NCI-H187 treated with DMSO at 0.1 percent for 48 hours (cell line): ENCODE results near the gene NUTF2.
A peak's percentile ranks its signal among the peaks of the same experiment; 100 is the strongest.
"Not testable (repeated sequence)": the region's sequence is repeated elsewhere in the genome, so short reads cannot be mapped to it uniquely, and the experiment has no call there.

Source experiments
- DNase-seq: peaks from one replicate; lab custom pipeline; 2025; lab: John Stamatoyannopoulos, UW

The NUTF2 gene

DNA sequence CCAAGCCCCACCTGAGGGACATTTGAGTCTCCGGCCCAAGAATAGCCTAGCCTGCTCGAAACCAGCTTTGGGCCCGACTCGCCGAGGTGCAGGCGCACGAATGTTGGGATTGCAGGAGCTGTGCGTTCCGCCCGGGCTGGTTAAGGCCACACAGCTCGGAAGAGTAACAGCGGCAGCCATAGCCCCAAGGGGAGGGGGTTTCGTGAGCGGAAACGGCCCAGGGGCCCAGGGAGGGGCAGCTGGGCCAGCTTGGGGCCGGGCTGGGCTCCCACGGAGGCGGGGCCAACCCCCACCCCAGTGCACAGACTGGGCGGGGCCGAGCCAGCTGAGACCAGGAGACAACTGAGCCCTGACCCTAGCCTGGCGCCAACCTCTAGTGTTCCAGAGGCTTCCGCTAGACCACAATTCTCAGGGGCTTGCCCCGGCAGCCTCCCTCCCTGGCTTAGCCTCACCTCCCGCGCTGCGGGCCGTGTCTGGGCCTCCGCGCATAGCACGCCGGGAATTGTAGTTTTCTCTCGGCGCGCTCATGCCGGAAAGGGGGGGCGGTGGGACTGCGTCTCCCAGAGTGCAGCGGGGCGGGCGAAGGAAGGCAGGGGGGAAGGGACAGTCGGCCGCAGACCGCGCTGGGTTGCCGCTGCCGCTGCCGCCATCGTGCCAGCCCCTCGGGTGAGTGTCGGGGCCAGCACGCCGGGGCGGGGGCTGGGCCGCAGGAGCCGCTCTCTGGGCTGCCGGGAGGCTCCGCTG, at the start of gene NUTF2:
Gene NUTF2, plus strand, starts transcription at position 614 of the 744 bp plus-strand sequence. CDS start 18,198 bp downstream, outside the sequence.
- DNase-seq = peak; percentile 45

DNA sequence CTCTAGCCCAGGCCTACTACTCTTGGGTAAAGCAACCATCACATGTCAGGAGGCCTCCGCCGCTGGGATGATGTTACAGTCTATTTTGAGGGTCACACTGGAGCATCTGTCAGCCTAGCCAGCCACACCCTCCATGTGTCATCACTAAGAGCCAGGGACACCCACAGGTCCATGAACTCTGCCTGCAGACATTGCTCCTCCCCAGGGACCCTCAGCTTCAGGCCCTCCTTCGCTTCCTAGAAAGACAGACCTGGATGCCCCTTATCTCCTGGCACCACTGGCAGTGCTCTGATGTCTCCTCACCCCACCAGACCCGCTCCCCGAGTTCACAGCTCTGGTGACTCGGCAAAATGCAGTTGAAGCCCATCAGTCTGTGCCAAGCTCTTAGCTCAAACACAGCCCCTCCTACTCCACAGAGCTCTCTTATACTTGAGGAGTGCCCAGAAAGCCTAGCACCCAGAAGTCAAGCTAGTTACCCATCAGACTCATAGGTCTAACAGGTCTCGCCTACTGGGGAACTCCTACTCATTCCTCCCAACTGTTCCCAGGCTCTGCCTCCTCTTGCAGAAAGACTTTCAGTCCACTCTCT, 46.3 kb upstream of the NUTF2 start:
- no peak for DNase-seq

DNA sequence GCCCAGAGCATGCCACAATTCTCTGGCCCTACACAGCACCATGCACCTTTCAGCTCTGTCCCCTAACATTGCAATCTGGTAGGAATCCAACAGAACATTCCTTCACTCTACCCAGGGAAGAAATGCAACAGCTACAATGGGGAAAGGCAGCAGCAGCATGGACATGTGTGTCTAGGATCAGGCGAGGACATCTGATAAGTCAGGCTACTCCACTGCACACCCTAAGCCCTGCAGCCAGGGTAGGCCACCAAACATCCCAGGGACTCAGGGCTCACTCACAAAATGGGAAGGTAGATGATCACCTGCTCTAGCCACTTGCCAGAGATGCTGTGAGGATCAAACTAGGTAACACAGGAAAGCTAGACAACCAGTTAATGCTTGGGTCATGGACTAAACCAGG, 45.5 kb upstream of the NUTF2 start:
- DNase-seq = no peak

DNA sequence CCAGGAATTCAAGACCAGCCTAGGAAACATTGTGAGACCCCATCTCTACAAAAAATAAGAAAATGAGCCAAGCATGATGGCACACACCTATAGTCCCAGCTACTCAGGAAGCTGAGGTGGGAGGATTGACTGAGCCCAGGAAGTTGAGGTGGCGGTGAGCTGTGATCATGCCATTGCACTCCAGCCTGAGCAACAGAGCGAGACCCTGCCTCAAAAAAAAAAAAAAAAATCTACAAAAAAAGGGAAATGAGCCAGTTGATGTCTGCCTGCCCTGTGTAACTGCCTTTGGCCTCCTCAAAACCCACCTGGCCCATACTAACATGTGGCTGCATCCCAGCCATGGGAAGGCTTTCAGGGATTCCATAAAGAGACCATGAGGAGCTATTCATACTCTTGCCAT, 44.9 kb upstream of the NUTF2 start:
- DNase-seq = no peak

DNA sequence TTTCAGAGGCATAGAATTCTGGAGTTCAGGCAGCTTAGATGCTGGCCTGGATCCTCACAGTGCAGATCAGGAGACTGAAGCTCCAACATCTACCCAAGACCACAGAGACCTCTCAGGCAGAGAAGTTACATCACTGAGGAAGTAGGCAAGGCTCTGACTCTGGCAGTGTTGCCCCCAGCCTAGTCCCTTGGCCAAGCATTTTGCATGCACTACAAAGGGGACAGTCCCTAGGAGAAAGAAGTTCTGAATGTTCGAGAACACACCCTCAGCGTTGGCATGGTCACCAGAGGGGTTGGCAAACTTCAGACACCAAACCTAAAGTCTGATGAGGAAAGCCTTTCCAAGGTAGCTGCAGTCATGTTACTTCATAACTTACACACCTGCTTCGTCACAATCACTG, 42.8 kb upstream of the NUTF2 start:
- no peak for DNase-seq

DNA sequence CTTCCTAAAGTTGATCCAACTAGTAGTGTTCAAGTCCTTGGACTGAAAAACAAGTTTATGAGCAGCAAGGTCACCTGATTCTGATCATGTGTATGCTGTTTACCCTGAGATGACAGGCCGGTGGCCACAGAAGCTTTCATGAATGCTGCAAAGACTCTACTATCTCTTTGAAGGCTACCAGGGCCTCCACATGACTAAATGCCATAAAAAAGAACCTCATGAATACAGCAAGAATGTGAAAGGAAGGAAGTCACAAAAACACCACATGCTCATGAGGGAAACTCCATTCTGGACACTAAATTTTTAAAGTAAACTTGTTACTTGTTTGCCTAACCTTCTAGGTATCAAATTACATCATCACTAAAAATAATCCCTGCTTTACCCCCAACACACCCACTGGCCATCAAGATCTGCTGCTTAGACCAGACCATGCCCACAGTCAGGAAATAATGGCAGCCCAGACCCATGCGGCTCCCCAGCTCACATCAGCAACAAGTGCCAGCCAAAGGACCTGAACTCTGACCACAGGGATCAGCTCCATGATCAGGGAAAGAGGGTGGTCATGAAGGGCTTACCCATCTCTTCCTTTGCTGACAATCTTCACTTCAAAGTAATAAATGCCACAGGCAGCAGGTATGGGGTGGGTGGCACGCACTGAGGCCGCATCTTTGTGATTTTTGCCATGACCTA, 41.7 kb upstream of the NUTF2 start:
- DNase-seq = no peak

DNA sequence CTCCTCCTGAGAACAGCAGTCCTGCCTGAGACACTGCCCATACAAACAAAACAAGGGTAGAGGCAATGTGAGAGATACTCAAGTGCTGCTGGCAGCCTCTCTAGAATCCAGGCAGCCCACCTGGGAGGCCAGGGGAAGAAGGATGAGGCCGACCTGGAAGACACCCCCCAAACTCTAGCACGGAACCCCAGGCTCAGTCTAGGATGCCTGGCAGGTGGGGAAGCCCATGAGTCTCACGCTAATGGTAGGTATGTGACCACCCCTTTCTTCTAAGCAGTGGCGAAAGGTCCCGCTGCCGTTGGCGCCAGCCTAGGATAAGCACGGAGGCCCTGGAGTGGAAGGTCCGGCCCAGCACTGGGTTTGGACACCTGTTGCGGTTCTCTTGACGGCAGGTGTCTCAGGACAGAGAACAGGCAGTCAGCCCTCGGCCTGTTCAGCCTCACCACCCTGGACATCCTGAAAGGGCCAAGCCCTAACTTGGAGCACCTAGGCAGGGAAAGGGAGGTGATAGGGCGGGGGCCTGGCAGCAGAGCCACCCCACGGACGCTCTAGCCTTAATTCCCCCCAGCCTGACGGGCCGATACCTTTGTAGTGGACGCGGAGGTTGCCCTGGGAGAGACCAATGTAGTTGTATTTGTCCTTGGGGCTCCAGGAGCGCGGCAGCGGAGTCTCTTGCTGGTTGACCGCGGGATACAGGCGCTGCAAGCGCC, 40.9 kb upstream of the NUTF2 start:
- no peak for DNase-seq

DNA sequence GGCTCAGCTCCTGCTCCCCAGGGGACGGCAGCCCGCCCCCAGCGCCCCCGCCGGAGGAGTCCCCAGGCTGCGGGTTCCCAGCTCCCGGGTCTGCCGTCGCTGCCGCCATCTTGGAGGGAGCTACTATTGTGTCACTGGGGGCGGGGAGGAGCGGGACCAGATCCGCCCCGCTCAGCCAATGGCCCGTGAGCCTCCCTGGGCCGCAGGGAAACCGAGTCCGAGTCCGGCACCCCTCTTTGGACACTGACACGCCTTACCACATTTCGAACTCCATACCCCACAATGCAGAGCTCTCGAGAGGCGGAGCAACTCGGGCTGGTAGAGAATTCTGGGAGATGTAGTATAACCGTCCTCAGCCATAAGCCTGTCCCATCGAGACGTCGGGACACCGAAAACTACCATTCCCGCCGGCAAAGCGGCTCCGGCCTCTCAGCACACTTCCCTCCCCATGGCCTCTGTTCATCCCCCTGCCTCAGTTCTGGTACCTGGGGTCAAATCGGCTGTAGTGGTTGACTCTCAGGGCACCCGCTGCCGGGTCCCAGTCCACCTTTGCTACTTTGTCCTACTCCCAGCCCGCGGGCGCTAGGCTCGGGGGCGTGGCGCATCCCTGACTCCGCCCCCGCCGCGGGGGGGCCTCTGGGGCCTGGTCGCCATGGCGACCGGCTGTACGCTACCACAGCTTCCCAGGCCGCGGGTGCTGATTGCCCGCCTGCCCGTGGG, 40.1 kb upstream of the NUTF2 start, which contains the start of the genes RANBP10 and TSNAXIP1:
Gene RANBP10, minus strand, starts transcription at position 133 of the 720 bp plus-strand sequence. Its CDS starts 24 bp downstream, at position 109.
Gene TSNAXIP1, plus strand, starts transcription at position 462 of the 720 bp plus-strand sequence. CDS start 261 bp downstream, outside the sequence.
- DNase-seq = peak; percentile 79

DNA sequence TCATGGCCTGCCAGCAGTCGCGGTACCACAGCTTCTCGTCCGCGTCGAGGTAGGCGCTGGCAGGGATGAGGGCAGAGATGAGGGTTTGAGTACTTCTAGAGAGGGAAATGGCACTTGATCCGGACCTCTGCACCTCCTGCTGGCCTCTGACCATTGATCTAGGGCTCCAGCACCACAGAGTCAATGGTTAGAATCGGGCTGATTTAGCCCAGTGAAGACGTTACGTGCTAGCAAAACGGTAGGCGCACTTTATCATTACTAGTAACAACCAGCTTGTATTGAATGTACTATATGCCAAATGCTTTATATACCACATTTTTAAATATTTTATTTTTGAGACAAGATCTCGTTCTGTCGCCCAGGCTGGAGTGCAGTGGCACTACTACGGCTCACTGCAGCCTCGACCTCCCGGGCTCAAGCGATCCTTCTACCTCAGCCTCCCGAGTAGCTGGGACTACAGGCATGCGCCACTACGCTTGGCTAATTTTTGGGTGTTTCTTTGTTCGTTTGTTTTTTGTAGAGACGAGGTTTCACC, 39.5 kb upstream of the NUTF2 start:
- DNase-seq = no peak

DNA sequence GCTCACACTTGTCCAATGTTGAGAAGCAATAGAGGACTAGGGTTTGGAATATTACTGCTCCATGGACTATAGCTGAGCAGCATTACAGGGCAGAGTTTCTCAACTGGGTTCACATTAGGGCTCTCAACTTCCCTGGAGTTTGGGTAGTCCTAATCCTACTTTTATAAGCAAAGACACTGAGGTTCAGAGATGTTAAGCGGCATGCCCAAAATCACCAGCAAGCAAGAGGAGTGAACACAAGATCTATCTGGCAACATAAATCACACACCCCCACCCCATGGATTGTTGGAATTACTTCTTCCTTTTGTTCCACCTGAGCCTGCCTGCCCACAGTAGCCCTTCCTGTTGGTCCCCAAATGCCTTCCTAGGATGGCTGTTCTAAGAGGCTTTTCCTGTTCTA, 34.8 kb upstream of the NUTF2 start:
- DNase-seq = no peak

DNA sequence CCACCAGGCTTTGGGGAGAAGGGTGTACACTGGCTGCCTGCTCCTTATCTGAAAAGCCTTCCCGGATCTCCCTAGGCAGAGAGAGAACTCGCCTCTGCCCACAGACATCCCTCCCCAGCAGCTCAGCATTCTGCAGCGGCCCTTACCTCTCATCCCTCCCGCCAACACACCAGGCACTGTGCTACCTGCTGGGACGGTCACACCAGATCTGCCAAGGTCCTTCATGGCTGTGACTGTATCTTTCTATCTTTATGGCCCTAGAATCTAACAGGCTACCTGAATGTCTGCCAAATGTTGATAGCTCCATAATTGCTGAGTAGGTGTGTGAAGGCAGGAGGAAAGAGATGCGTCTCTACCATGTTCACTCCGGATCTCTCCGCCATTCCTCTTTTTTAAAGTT, 32.2 kb upstream of the NUTF2 start:
- no peak for DNase-seq

DNA sequence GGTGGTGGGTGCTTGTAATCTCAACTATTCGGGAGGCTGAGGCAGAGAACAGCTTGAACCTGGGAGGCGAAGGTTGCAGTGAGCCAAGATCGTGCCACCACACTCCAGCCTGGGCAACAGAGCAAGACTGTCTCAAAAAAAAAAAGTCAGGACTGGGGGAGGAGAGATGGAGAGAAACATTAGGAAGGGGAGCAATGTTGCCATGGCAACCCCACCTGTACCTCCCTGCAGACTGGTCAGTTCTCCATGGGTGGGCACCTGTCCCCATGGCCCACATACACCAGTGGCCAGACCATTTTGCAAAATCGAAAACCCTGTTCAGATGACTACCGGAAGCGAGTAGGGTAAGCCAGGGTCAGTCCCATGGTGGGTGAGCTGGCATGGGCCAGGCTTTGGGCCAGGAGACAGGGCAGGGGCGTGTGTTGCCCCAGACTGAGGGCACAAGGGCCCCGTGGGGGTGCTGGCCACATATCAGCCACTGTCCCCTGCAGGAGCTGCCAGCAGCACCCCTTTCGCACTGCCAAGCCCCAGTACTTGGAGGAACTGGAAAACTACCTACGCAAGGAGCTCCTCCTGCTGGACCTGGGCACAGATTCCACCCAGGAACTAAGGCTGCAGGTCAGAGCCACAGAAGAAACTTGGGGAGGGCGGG, 26.0 kb upstream of the NUTF2 start:
- DNase-seq = no peak

DNA sequence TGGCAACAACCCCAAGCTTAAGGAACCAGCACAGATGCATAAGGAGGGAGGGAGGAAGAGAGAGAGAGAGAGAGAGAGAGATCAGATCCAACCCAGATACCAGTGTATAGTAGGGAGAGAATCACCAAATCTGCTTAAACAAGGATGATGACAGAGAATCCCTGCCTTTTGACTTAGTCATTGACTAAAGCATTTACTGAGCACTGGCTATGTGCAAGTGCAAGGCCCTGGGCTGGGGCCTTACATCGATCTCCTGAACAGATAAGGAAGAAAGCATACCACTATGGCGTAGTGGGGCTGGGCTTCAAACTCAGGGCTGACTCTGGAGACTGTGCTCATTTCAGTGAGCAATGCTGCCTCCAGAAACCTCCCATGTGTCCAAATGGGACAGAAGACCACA, 24.2 kb upstream of the NUTF2 start:
- no peak for DNase-seq

DNA sequence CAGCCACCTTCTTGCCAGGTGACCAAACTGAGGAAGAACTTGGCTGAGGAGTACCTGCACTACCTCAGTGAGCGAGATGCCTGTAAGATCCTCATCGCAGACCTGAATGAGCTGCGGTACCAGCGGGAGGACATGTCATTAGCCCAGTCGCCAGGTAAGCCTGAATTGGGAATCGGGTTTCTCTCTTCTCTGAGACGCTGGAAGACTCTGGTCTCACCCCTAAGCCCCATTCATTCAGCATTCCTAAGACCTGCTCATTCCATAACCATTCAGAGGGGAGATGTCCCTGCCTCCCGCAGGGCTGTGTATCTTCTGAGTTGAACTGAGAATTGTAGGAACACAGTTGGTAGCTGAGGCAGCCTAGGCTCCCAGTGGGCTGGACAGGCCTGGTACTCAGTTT, 21.6 kb upstream of the NUTF2 start:
- no peak for DNase-seq

DNA sequence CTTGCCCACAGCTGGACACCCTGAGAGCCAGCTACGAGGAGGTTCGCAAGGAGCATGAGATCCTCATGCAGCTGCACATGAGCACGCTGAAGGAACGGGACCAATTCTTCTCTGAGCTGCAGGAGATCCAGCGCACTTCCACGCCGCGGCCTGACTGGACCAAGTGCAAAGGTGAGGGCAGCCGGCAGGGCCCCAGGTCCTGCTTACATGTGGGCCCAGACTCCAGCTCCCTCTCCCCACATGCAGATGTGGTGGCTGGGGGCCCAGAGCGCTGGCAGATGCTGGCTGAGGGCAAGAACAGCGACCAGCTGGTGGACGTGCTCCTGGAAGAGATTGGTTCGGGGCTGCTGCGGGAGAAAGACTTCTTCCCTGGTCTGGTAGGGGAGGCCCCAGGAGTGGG, 20.8 kb upstream of the NUTF2 start:
- DNase-seq = no peak

DNA sequence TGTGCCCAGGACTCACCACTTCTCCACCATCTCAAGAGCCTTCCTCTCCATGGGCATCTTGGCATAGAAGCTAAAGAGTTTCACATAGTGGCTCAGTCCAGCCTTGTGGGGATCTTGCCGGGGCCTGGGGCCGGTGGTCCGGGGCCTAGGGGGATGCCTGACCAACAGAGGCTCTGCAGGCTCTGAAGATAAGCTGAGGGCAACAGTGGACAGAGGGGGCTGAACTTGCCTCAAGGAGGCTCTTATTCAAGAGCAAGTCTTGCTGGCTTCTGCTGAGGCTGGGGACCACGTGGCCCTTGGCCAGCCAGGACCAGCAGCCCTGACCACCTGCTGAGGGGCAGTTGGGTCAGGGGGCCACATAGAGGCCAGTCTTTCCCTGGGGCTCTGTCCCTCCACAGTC, 18.1 kb upstream of the NUTF2 start:
- no peak for DNase-seq

DNA sequence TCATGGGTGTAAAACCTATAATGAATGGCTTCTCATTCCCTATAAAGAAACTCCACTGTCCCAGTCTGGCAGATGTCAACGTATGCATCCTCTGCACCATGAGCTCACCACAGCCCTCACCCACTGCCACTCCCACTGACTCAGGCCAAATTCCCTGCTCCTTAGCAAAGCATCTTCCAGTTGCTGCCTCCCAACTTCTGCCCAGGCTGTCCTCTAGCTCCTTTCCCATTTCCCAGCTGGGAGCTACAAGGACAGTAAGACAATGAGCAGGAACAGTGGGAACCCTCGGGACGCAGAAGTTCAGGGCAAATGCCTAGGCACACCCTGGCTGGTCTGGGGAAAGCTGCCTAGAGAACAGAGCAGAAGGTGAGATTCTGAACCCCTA, 13.7 kb upstream of the NUTF2 start:
- no peak for DNase-seq

DNA sequence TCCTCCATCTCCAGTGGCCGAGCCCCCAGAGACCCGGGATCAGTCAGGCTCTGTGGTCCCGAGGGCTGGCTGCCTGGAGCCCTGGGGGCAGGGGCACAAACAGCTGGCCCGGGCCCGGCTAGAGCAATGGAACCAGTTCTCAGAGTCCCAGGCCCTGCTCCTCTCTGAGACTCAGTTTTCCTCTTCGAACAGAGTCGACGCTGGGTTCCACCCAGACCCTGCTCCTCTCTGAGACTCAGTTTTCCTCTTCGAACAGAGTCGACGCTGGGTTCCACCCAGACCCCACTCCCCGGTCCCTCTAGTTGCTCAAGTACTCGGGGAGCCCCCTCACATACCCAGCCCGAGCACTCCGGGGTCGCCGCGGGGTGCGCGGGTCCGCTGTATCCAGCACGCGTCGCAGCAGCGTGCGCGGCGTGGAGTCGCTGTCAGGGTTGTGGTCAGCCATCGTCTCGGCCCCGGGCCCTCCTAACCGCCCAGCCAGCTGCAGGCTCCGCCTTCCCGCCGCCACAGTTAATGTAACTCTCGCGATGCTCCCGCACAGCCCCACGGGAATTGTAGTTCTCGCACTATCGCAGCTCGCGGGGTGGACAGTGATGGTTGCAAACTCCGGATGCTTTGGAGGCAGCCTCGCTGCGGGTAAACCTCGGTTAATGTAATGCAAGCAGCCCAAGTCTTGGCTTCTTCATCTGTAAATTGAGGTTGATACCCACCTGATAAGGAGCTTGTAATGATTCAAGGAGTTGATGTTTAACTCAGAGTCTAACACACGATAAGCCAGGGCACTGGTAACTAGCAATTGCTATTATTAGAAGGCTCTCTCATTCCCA, 13.1 kb upstream of the NUTF2 start:
- peak; percentile 27 for DNase-seq

DNA sequence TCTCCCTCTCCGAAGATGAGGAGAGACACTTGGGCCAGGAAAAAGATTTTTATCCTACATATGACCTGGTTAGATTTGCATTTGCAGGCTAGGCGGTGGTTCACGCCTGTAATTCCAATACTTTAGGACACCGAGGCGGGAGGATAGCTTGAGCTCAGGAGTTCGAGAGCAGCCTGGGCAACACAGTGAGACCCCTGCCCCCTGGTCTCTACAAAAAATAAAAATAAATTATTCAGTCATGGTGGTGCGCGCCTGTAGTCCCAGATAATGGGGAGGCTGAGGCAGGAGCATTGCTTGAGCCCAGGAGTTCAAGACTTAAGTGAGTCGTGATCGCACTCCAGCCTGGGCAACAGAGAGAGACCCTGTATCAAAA, 12.5 kb upstream of the NUTF2 start:
- DNase-seq = no peak

DNA sequence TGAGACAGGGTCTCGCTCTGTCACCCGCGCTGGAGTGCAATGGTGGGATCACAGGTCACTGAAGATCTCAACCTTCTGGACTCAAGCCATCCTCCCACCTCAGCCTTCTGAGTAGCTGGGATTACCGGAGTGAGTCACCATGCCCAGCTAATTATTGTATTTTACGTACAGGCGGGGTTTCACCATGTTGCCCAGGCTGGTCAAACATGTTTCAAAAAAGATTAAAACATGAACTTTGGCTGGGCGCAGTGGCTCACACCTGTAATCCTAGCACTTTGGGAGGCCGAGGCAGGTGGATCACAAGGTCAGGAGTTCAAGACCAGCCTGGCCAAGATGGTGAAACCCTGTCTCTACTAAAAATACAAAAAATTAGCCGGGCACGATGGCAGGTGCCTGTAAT, 9.5 kb upstream of the NUTF2 start:
- not testable (repeated sequence) for DNase-seq
